Transverse colon (tissue), 3 donors: ENCODE results near the gene PLAAT5.

Experiments
- POLR2A ChIP-seq: fragments of 450-650 bp; IDR thresholded peaks from one replicate; pipeline ENCODE4 v1.6.1; 2016; ENCODE audit warnings: antibody characterized with exemption, mild to moderate bottlenecking, moderate library complexity
- TF ChIP-seq, protein P1 (sequence below), 5 experiments: fragments of 200-600 bp in 3 of 5; fragments of 450-650 bp in 2 of 5; sonication (generic) in 3 of 5; IDR thresholded peaks; 1 replicate in 2 of 5; 2 replicates in 3 of 5; pipeline ENCODE4 v1.5.1; 2016 to 2017; ENCODE audit warnings: antibody characterized with exemption in 5 of 5, inconsistent platforms in 3 of 5, mild to moderate bottlenecking in 2 of 5, moderate library complexity in 1 of 5

DNA sequence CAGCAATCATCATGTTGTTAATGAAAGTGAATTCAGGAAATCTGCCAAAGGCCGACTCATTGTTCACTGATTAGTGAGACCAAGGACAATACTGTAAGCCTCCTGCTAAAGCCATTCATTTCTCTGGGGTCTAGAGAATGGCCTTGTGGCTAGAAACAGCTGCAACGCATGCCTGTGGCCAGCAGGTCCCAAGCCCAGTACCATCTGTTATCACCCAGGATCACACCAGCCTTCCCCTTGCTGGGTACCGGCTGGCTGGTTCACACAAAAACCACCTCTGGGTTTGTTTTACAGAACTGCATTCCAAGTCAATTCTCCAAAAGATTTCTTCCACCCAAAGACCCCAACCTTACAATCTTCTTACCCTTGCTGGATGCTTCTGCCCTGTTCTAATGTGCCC lies 1.1 kb downstream of the PLAAT5 start:
- TF ChIP-seq POLR2A = no peak
- TF ChIP-seq, protein P1, sequence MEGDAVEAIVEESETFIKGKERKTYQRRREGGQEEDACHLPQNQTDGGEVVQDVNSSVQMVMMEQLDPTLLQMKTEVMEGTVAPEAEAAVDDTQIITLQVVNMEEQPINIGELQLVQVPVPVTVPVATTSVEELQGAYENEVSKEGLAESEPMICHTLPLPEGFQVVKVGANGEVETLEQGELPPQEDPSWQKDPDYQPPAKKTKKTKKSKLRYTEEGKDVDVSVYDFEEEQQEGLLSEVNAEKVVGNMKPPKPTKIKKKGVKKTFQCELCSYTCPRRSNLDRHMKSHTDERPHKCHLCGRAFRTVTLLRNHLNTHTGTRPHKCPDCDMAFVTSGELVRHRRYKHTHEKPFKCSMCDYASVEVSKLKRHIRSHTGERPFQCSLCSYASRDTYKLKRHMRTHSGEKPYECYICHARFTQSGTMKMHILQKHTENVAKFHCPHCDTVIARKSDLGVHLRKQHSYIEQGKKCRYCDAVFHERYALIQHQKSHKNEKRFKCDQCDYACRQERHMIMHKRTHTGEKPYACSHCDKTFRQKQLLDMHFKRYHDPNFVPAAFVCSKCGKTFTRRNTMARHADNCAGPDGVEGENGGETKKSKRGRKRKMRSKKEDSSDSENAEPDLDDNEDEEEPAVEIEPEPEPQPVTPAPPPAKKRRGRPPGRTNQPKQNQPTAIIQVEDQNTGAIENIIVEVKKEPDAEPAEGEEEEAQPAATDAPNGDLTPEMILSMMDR (IDR thresholded peaks at IDR 0.05) = no peak
